Renal pelvis (tissue), 12 donors: ENCODE data around the gene C5AR1. TPM values are rescaled to one million over a fixed set of nuclear protein-coding genes. Genes with fewer than 3 reads are reported as not detected.
"Not testable (repeated sequence)": the region's sequence is repeated elsewhere in the genome, so short reads cannot be mapped to it uniquely, and the experiment has no call there.

Source experiments
- DNase-seq: peaks from one replicate; pipeline ENCODE4 v3.0.0-alpha.2; 2013
- long read RNA-seq, 16 experiments: transcript quantifications; one replicate each; lab custom pipeline, GENCODE V29; 2026
- polyA plus RNA-seq, 3 donors: library from polyadenylated mRNA; unstranded; fragments of 120-200 nt; gene quantifications; one replicate each; pipeline ENCODE4 v1.2.1, GENCODE V29; 2013; ENCODE audit not compliant: insufficient read length in 3 of 3

The C5AR1 gene
- 1 to 10 TPM; 2.9 to 7.4 (median 7.1) TPM for polyA plus RNA-seq
- long read RNA-seq, donor 1, partial matches to known transcripts: 0 of 8 reads
- long read RNA-seq, donor 1, other reads (novel, unspliced or antisense): 7 of 8 reads
- long read RNA-seq, donor 2, partial matches to known transcripts: 5 of 6 reads
- long read RNA-seq, donor 2, other reads (novel, unspliced or antisense): 0 of 6 reads
- long read RNA-seq, donor 3, partial matches to known transcripts: 0 of 1 reads
- long read RNA-seq, donor 3, other reads (novel, unspliced or antisense): 0 of 1 reads
- long read RNA-seq, donor 4, partial matches to known transcripts: 0 of 1 reads
- long read RNA-seq, donor 4, other reads (novel, unspliced or antisense): 0 of 1 reads
- long read RNA-seq, donor 5: 0 reads
- long read RNA-seq, donor 6, partial matches to known transcripts: 5 of 5 reads
- long read RNA-seq, donor 6, other reads (novel, unspliced or antisense): 0 of 5 reads
- long read RNA-seq, donor 7: 0 reads
- long read RNA-seq, donor 8, partial matches to known transcripts: 0 of 1 reads
- long read RNA-seq, donor 8, other reads (novel, unspliced or antisense): 0 of 1 reads
- long read RNA-seq, donor 9, partial matches to known transcripts: 7 of 7 reads
- long read RNA-seq, donor 9, other reads (novel, unspliced or antisense): 0 of 7 reads
- long read RNA-seq, donor 10, partial matches to known transcripts: 6 of 7 reads
- long read RNA-seq, donor 10, other reads (novel, unspliced or antisense): 0 of 7 reads
- long read RNA-seq, donor 11, partial matches to known transcripts: 0 of 1 reads
- long read RNA-seq, donor 11, other reads (novel, unspliced or antisense): 0 of 1 reads
- long read RNA-seq, donor 12, partial matches to known transcripts: 0 of 1 reads
- long read RNA-seq, donor 12, other reads (novel, unspliced or antisense): 0 of 1 reads
- long read RNA-seq, donor 13: 0 reads
- long read RNA-seq, donor 14: 0 reads
- long read RNA-seq, donor 15, partial matches to known transcripts: 0 of 15 reads
- long read RNA-seq, donor 15, other reads (novel, unspliced or antisense): 13 of 15 reads
- long read RNA-seq, donor 16, partial matches to known transcripts: 0 of 5 reads
- long read RNA-seq, donor 16, other reads (novel, unspliced or antisense): 5 of 5 reads

- no peak for DNase-seq
Observed at GRCh38 chr19:47309608-47310007, at the start of gene C5AR1. C5AR1 (plus strand) TSS chr19:47309861; CDS start chr19:47309896, 35 bp downstream.

GRCh38 chr19:47260476-47260875 lies 49.2 kb upstream of the C5AR1 start:
- no peak for DNase-seq

GRCh38 chr19:47261946-47262793 lies 47.5 kb upstream of the C5AR1 start:
- not testable (repeated sequence) for DNase-seq

GRCh38 chr19:47264629-47265028 lies 45.0 kb upstream of the C5AR1 start:
- DNase-seq: no peak

GRCh38 chr19:47266401-47266941 lies 43.2 kb upstream of the C5AR1 start:
- no peak for DNase-seq

GRCh38 chr19:47267350-47267759 lies 42.3 kb upstream of the C5AR1 start:
- no peak for DNase-seq

- DNase-seq: no peak
Observed at GRCh38 chr19:47268028-47268427, 41.6 kb upstream of the C5AR1 start.

GRCh38 chr19:47269596-47269995 lies 40.1 kb upstream of the C5AR1 start:
- DNase-seq: no peak

- DNase-seq: no peak
Observed at GRCh38 chr19:47270408-47270807, 39.3 kb upstream of the C5AR1 start.

- DNase-seq: no peak
Observed at GRCh38 chr19:47271949-47272348, 37.7 kb upstream of the C5AR1 start.

- DNase-seq: no peak
Observed at GRCh38 chr19:47272448-47273312, 37.0 kb upstream of the C5AR1 start.

- peak; percentile 92 for DNase-seq
Observed at GRCh38 chr19:47273313-47274070, 36.2 kb upstream of the C5AR1 start.

GRCh38 chr19:47274071-47274890 lies 35.4 kb upstream of the C5AR1 start, which contains the start of gene INAFM1:
INAFM1 (plus strand) TSS chr19:47274885; CDS start chr19:47274920, 35 bp downstream.
- DNase-seq: peak; percentile 93

GRCh38 chr19:47274891-47275761 lies 34.5 kb upstream of the C5AR1 start:
- DNase-seq: no peak

- DNase-seq: no peak
Observed at GRCh38 chr19:47275791-47276461, 33.7 kb upstream of the C5AR1 start.

- DNase-seq: not testable (repeated sequence)
Observed at GRCh38 chr19:47276513-47276912, 33.1 kb upstream of the C5AR1 start.
